Endothelial cell of umbilical vein (primary cell): ENCODE data around the gene JMJD6. TPM values are rescaled to one million over a fixed set of nuclear protein-coding genes. Genes with fewer than 3 reads are reported as not detected.
A peak's percentile ranks its signal among the peaks of the same experiment; 100 is the strongest.

Experiments
- BruUV-seq: library from RNA; stranded (reverse); fragments of 400-500 nt; replicated peaks from 2 replicates; lab custom pipeline; 2021; lab: Mats Ljungman, UMichigan
- CTCF ChIA-PET: fragments of 300-600, 350-600 bp; sonication (Branson Sonifier 250); formaldehyde crosslinking; loops from one replicate; lab custom pipeline; 2021; ENCODE audit warnings: antibody characterized with exemption, inconsistent platforms; lab: Charles Lee
- POLR2A ChIA-PET: fragments of 300-600, 350-600 bp; sonication (Branson Sonifier 250); formaldehyde crosslinking; loops from one replicate; lab custom pipeline; 2021; ENCODE audit warnings: antibody characterized with exemption, inconsistent platforms; lab: Charles Lee
- DNase-seq: peaks from one replicate; pipeline ENCODE4 v3.0.0-alpha.2; 2011; ENCODE audit warnings: low read depth, low spot score
- FAIRE-seq: peaks from 2 replicates; lab custom pipeline; 2011; peaks lifted over from hg19 to GRCh38; lab: Jason Lieb, UNC
- H2AFZ ChIP-seq: 2 replicates; pipeline ENCODE4 v1.6.0; 2012; ENCODE audit warnings: low read depth, low read length, control low read depth, inconsistent platforms
- H3K27ac ChIP-seq: 2 replicates; pipeline ENCODE4 v1.5.1; 2011; ENCODE audit warnings: low read depth, mild to moderate bottlenecking, control low read depth, low read length, moderate library complexity; ENCODE audit not compliant: insufficient read depth
- H3K27me3 ChIP-seq, 2 experiments: 2 replicates each; pipeline versions ENCODE4 v1.6.0 to v1.6.1; 2011; ENCODE audit warnings: low read length in 2 of 2, mixed read lengths in 1 of 2; ENCODE audit not compliant: control insufficient read depth in 2 of 2, insufficient read depth in 2 of 2
- H3K36me3 ChIP-seq, 2 experiments: 2 replicates in 1 of 2; 3 replicates in 1 of 2; pipeline ENCODE4 v1.5.1; 2011; ENCODE audit warnings: low read length in 2 of 2, mild to moderate bottlenecking in 1 of 2, moderate library complexity in 1 of 2; ENCODE audit not compliant: control insufficient read depth in 2 of 2, insufficient read depth in 2 of 2; ENCODE audit errors: extremely low read depth in 1 of 2
- H3K4me1 ChIP-seq: 3 replicates; pipeline ENCODE4 v1.5.1; 2011; ENCODE audit warnings: mild to moderate bottlenecking, low read length; ENCODE audit not compliant: control insufficient read depth, insufficient read depth; ENCODE audit errors: extremely low read depth
- H3K4me2 ChIP-seq: 2 replicates; pipeline ENCODE4 v1.6.1; 2011; ENCODE audit warnings: low read length, control low read depth, mixed read lengths; ENCODE audit not compliant: insufficient read depth
- H3K4me3 ChIP-seq, 3 experiments: fragments of 200-600 bp in 1 of 3; sonication (generic), shearing (Covaris generic) in 1 of 3; replicated peaks in 1 of 3; 2 replicates each; pipeline ENCODE4 v1.5.1; 2011 to 2016; ENCODE audit warnings: control low read depth in 3 of 3, low read length in 3 of 3, mild to moderate bottlenecking in 2 of 3, inconsistent platforms in 1 of 3, low read depth in 1 of 3, moderate library complexity in 1 of 3; ENCODE audit not compliant: insufficient read depth in 1 of 3
- H3K79me2 ChIP-seq: 2 replicates; pipeline ENCODE4 v1.6.0; 2012; ENCODE audit warnings: low read length, inconsistent platforms; ENCODE audit not compliant: control insufficient read depth, insufficient read depth
- H3K9ac ChIP-seq: replicated peaks from 2 replicates; pipeline ENCODE3; 2011; ENCODE audit warnings: low read length, control low read depth; ENCODE audit not compliant: insufficient read depth; ENCODE audit errors: extremely low read depth
- H3K9me1 ChIP-seq: replicated peaks from 3 replicates; pipeline ENCODE4 v1.6.0; 2011; ENCODE audit warnings: mild to moderate bottlenecking, low read length; ENCODE audit not compliant: control insufficient read depth, insufficient read depth; ENCODE audit errors: extremely low read depth
- H3K9me3 ChIP-seq: replicated peaks from 2 replicates; pipeline ENCODE4 v1.5.1; 2012; ENCODE audit warnings: low read length, inconsistent platforms; ENCODE audit not compliant: control insufficient read depth, insufficient read depth
- H4K20me1 ChIP-seq: replicated peaks from 2 replicates; pipeline ENCODE3; 2011; ENCODE audit warnings: mild to moderate bottlenecking, low read length; ENCODE audit not compliant: control insufficient read depth, insufficient read depth; ENCODE audit errors: extremely low read depth
- EZH2 ChIP-seq: IDR thresholded peaks from 2 replicates; pipeline ENCODE4 v1.6.1; 2012; ENCODE audit warnings: borderline replicate concordance, low read depth, mild to moderate bottlenecking, moderate library complexity, low read length, inconsistent platforms; ENCODE audit not compliant: severe bottlenecking
- FOS ChIP-seq: IDR thresholded peaks from 2 replicates; pipeline ENCODE4 v1.6.1; 2011; ENCODE audit warnings: mild to moderate bottlenecking, low read length, moderate library complexity, borderline replicate concordance; ENCODE audit not compliant: insufficient read depth
- GATA2 ChIP-seq: IDR thresholded peaks from 2 replicates; pipeline ENCODE4 v1.7.0; 2011; ENCODE audit warnings: low read depth, mild to moderate bottlenecking, moderate library complexity, mixed read lengths, low read length; ENCODE audit not compliant: insufficient read length, insufficient read depth
- POLR2A ChIP-seq: IDR thresholded peaks from 2 replicates; pipeline ENCODE4 v1.6.1; 2012; ENCODE audit warnings: low read depth, mild to moderate bottlenecking, control low read depth, low read length
- dilution Hi-C: fragments of 300-500 bp; cut with MboI; formaldehyde crosslinking; loops from one replicate; pipeline ENCODE4 v1.15.0; 2019; ENCODE audit warnings: low sequenced_read_pairs; ENCODE audit not compliant: extremely low pct_ligation_motif_present
- intact Hi-C: fragments of 100-400 bp; cut with micrococcal nuclease; formaldehyde crosslinking; loops from one replicate; pipeline ENCODE4 v1.10.0; 2022
- polyA plus RNA-seq, 4 experiments: library from polyadenylated mRNA; depleted of rRNA in 3 of 4; stranded (reverse) in 3 of 4; unstranded in 1 of 4; fragments of >200 nt; gene quantifications; 2 replicates each; pipeline versions ENCODE4 v1.2.1 to v1.2.3, GENCODE V29; 2011 to 2012; ENCODE audit warnings: missing spikeins in 1 of 4
- total RNA-seq: library from RNA; stranded (reverse); gene quantifications from 2 replicates; pipeline ENCODE4 v1.2.3, GENCODE V29; 2021
- TF ChIP-seq, protein P1 (sequence below), 2 donors: IDR thresholded peaks; 1 replicate in 1 of 2; 2 replicates in 1 of 2; pipeline ENCODE4 v1.5.1; 2011; ENCODE audit warnings: low read length in 2 of 2, mild to moderate bottlenecking in 2 of 2, moderate library complexity in 2 of 2, control low read depth in 1 of 2, inconsistent platforms in 1 of 2, low read depth in 1 of 2; ENCODE audit not compliant: insufficient read depth in 1 of 2; ENCODE audit errors: extremely low read depth in 1 of 2
- TF ChIP-seq, protein P2 (sequence below): IDR thresholded peaks from 2 replicates; pipeline ENCODE4 v1.6.1; 2011; ENCODE audit not compliant: insufficient read depth, insufficient read length

Gene JMJD6
- total and polyA plus RNA-seq, 2 donors (not counting 3 experiments of a cell fraction or from before 2014, with no cell fraction given): 19.8 to 36.6 TPM

DNA sequence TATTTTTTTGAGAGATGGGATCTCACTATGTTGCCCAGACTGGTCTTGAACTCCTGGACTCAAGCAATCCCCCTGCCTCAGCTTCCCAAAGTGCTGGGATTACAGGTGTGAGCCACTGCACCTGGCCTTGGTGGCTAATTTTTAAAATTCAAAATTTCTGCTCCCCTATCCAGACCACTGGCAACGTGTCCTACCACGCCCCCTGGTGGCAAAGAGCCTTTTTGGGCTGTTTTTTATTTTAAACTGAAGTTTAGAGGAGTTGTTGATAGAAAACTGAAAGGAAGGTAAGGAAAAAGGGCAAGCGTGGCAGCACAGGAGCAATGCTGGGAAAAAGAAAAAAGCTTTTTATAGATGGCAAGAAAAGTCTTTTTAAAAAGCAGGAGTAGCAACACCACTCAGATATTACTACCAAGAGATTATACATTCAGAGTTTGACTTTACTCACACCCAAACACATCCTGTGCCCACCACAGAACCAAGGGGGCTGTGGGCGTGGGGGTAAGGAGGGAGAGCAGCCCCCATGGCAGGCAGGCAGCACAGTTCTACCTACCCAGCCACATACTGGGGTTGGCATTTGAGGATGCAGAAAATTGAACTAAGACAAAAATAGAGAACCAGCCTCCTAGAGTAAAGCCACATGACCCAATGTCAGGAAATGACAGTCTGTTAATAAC, 11.4 kb downstream of the JMJD6 start:
- POLR2A ChIA-PET: no interaction called here
- peaks cover 16% of the 10 kb centered on the region for H3K4me1 ChIP-seq
- H3K9ac ChIP-seq: no peak overlapping the region
- no peaks in the 10 kb centered on the region for H4K20me1 ChIP-seq
- no peak overlapping the region for H3K4me2 ChIP-seq
- DNase-seq: peak; percentile 57
- H3K27me3 ChIP-seq: no peaks in the 10 kb centered on the region
- H2AFZ ChIP-seq: no peak overlapping the region
- no peaks in the 10 kb centered on the region for H3K9me1 ChIP-seq
- intact Hi-C loops (loop anchor here (1.0 to 10.0 kb wide), 3 partner anchors 34 to 190 kb away; no protein-coding TSS in a partner anchor), dilution Hi-C loops (no loop called here)
- TF ChIP-seq POLR2A: no peak
- TF ChIP-seq EZH2: no peak
- TF ChIP-seq, protein P1, sequence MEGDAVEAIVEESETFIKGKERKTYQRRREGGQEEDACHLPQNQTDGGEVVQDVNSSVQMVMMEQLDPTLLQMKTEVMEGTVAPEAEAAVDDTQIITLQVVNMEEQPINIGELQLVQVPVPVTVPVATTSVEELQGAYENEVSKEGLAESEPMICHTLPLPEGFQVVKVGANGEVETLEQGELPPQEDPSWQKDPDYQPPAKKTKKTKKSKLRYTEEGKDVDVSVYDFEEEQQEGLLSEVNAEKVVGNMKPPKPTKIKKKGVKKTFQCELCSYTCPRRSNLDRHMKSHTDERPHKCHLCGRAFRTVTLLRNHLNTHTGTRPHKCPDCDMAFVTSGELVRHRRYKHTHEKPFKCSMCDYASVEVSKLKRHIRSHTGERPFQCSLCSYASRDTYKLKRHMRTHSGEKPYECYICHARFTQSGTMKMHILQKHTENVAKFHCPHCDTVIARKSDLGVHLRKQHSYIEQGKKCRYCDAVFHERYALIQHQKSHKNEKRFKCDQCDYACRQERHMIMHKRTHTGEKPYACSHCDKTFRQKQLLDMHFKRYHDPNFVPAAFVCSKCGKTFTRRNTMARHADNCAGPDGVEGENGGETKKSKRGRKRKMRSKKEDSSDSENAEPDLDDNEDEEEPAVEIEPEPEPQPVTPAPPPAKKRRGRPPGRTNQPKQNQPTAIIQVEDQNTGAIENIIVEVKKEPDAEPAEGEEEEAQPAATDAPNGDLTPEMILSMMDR (IDR thresholded peaks at IDR 0.05; ENCODE audit: extremely low read depth in 1 of 2, insufficient read depth in 1 of 2, low read depth in 1 of 2, low read length in 2 of 2): peak; percentile 70 to 72
- no peak for TF ChIP-seq GATA2
- TF ChIP-seq, protein P2, sequence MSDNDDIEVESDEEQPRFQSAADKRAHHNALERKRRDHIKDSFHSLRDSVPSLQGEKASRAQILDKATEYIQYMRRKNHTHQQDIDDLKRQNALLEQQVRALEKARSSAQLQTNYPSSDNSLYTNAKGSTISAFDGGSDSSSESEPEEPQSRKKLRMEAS: no peak
- no peak for TF ChIP-seq FOS
- BruUV-seq: no TSS peak
- no peak overlapping the region for H3K27ac ChIP-seq
- H3K36me3 ChIP-seq: peaks cover 16 to 25% of the 10 kb centered on the region in 2 experiments
- FAIRE-seq: peak; percentile 44
- CTCF ChIA-PET: interaction anchor here (1.2 to 4.7 kb wide), 9 partner anchors 11 to 192 kb away, joined by 3 to 30 read pairs (median 8); no protein-coding TSS in a partner anchor
- no peaks in the 10 kb centered on the region for H3K9me3 ChIP-seq
- H3K79me2 ChIP-seq: peaks cover 8% of the 10 kb centered on the region
- no peak overlapping the region for H3K4me3 ChIP-seq
